Stomach (tissue), 9 donors: ENCODE measurements around the gene XRCC6. TPM values are rescaled to one million over a fixed set of nuclear protein-coding genes. Genes with fewer than 3 reads are reported as not detected.
"Not testable (repeated sequence)": the region's sequence is repeated elsewhere in the genome, so short reads cannot be mapped to it uniquely, and the experiment has no call there.

Experiments
- DNase-seq, 2 donors: peaks; one replicate each; pipeline versions ENCODE4 v3.0.0 to v3.0.0-alpha.2; 2013 to 2019
- H3K27ac ChIP-seq, 5 donors: fragments of 200-600 bp in 4 of 5; sonication (generic) in 4 of 5; one replicate each; pipeline ENCODE4 v1.5.1; 2013 to 2019; ENCODE audit warnings: mild to moderate bottlenecking in 1 of 5, moderate library complexity in 1 of 5
- H3K27me3 ChIP-seq, 3 donors: fragments of 200-600 bp; sonication (generic); one replicate each; pipeline ENCODE4 v1.5.1; 2017 to 2019; ENCODE audit warnings: mixed run types in 1 of 3
- H3K36me3 ChIP-seq, 4 donors: fragments of 200-600 bp; sonication (generic); 1 replicate in 3 of 4; 2 replicates in 1 of 4; pipeline ENCODE4 v1.5.1; 2016 to 2019
- H3K4me1 ChIP-seq, 4 donors: fragments of 200-600 bp; sonication (generic); one replicate each; pipeline ENCODE4 v1.5.1; 2016 to 2019
- H3K4me3 ChIP-seq, 4 donors: fragments of 200-600 bp; sonication (generic) in 3 of 4; one replicate each; pipeline ENCODE4 v1.5.1; 2016 to 2019; ENCODE audit warnings: mild to moderate bottlenecking in 1 of 4
- H3K9me3 ChIP-seq, 4 donors: fragments of 200-600 bp; sonication (generic); one replicate each; pipeline ENCODE4 v1.5.1; 2016 to 2019
- EP300 ChIP-seq: sonication (generic); formaldehyde crosslinking; IDR thresholded peaks from one replicate; pipeline ENCODE4 v1.6.1; 2017; ENCODE audit warnings: antibody characterized with exemption
- POLR2A ChIP-seq, 4 donors: fragments of 450-650 bp; IDR thresholded peaks; one replicate each; pipeline ENCODE4 v1.6.1; 2016; ENCODE audit warnings: antibody characterized with exemption in 4 of 4, control low read depth in 2 of 4, mild to moderate bottlenecking in 1 of 4, moderate library complexity in 1 of 4
- POLR2AphosphoS5 ChIP-seq, 3 donors: sonication (generic); formaldehyde crosslinking; IDR thresholded peaks; one replicate each; pipeline ENCODE4 v1.6.1; 2016; ENCODE audit warnings: antibody characterized with exemption in 3 of 3
- WGBS, 5 donors: extraction: QIAGEN DNeasy Blood & Tissue Kit in 3 of 5; methylation state at CpG; one replicate each; pipeline versions ENCODE4 v1.1.5 to v1.1.7; 2013 to 2018; 5-methylcytosine and 5-hydroxymethylcytosine counted together
- intact Hi-C: fragments of 100-400 bp; cut with DNase I; formaldehyde crosslinking; loops from one replicate; pipeline ENCODE4 v1.15.1; 2023; ENCODE audit warnings: low total_unique reads
- polyA plus RNA-seq, 3 donors: library from polyadenylated mRNA; stranded (reverse); fragments of 200-250 nt; gene quantifications; one replicate each; pipeline ENCODE4 v1.2.3, GENCODE V29; 2013
- total RNA-seq, 5 donors: library from RNA; depleted of rRNA; stranded (reverse); fragments of >200 nt; gene quantifications; one replicate each; pipeline versions ENCODE4 v1.1.0 to v1.2.3, GENCODE V29; 2014 to 2016
- TF ChIP-seq, protein P1 (sequence below), 7 experiments: fragments of 450-650 bp in 4 of 7; fragments of 200-600 bp in 3 of 7; sonication (generic) in 3 of 7; IDR thresholded peaks; one replicate each; pipeline ENCODE4 v1.5.1; 2016 to 2019; ENCODE audit warnings: antibody characterized with exemption in 7 of 7, control low read depth in 2 of 7, mild to moderate bottlenecking in 1 of 7
- donor health status: healthy with polysubstance abuse.
- donor health status: Bipolar disorder and iron deficiency.
- donor health status: healthy.

The XRCC6 gene
- total and polyA plus RNA-seq, 8 donors, result 40.3 to 315 (median 133) TPM

DNA sequence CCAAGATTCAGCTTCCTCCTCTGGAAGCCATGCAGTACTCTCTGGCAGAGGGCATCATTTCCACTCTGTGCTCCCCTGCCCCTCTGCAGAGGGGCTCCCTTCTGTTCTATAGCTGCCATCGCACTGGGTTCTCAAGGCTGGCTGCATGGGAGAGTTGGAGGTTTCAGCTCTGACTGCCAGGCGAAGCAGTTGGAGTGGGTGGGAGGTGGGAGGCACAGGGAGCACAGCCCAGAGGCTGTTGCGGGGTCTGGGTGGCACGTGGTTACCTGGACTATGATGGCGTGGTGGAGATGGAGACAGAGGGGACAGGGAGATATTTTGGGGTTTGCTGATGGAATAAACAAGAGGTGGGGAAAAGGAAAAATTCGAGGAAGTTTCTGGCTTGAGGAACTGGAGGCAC, 36.2 kb upstream of the XRCC6 start:
- H3K27ac ChIP-seq, result peak overlapping the region in 3 of 5 donors; percentile 1 to 55 (median 49)
- no peak for TF ChIP-seq POLR2AphosphoS5 (IDR thresholded peaks at IDR 0.05)
- TF ChIP-seq, protein P1, sequence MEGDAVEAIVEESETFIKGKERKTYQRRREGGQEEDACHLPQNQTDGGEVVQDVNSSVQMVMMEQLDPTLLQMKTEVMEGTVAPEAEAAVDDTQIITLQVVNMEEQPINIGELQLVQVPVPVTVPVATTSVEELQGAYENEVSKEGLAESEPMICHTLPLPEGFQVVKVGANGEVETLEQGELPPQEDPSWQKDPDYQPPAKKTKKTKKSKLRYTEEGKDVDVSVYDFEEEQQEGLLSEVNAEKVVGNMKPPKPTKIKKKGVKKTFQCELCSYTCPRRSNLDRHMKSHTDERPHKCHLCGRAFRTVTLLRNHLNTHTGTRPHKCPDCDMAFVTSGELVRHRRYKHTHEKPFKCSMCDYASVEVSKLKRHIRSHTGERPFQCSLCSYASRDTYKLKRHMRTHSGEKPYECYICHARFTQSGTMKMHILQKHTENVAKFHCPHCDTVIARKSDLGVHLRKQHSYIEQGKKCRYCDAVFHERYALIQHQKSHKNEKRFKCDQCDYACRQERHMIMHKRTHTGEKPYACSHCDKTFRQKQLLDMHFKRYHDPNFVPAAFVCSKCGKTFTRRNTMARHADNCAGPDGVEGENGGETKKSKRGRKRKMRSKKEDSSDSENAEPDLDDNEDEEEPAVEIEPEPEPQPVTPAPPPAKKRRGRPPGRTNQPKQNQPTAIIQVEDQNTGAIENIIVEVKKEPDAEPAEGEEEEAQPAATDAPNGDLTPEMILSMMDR (IDR thresholded peaks at IDR 0.05), result no peak
- TF ChIP-seq EP300, result no peak
- no peak for TF ChIP-seq POLR2A (IDR thresholded peaks at IDR 0.05)
- 67 to 88% (median 75%) methylated on average over 6 of the region's 6 CpGs for WGBS, 5 donors
- H3K27me3 ChIP-seq, result no peaks in the 10 kb centered on the region
- H3K36me3 ChIP-seq, result peaks cover 32 to 60% (median 56%) of the 10 kb centered on the region in 4 donors
- H3K4me1 ChIP-seq, result peaks cover 19 to 57% (median 42%) of the 10 kb centered on the region in 4 donors
- DNase-seq, result no peak
- intact Hi-C loops, result no loop called here
- peak overlapping the region in 1 of 4 donors; percentile 9 for H3K4me3 ChIP-seq
- no peaks in the 10 kb centered on the region for H3K9me3 ChIP-seq

DNA sequence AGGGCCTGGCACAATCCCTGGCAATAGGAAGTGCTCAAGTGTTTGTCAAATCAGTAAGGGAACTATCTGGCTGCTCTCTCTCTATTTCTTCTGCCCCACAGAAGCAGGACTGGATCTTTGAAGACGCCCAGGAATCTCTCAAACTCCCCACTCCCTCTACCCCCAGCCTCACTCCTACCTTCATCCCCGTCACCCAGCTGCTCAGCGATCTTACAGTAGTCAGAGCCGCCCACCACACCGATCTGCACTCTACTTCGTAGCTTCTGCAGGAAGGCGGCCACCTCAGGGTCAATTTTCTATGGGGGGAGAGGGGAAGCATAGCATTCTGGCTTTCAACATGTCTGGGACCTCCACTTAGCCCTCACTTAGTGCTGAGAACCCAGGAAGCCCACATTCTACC, 35.2 kb upstream of the XRCC6 start:
- no peak overlapping the region for H3K4me3 ChIP-seq
- TF ChIP-seq POLR2AphosphoS5 (IDR thresholded peaks at IDR 0.05) (no peak), POLR2A (IDR thresholded peaks at IDR 0.05) (no peak), EP300 (no peak)
- TF ChIP-seq, protein P1 (IDR thresholded peaks at IDR 0.05), result no peak
- no peaks in the 10 kb centered on the region for H3K9me3 ChIP-seq
- H3K4me1 ChIP-seq, result peaks cover 19 to 62% (median 49%) of the 10 kb centered on the region in 4 donors
- H3K27me3 ChIP-seq, result no peaks in the 10 kb centered on the region
- DNase-seq, result no peak
- intact Hi-C loops, result no loop called here
- WGBS, 5 donors, result 92 to 99% (median 96%) methylated on average over 7 of the region's 7 CpGs
- peaks cover 25 to 50% (median 46%) of the 10 kb centered on the region in 4 donors for H3K36me3 ChIP-seq
- peak overlapping the region in 1 of 5 donors; percentile 92 for H3K27ac ChIP-seq

DNA sequence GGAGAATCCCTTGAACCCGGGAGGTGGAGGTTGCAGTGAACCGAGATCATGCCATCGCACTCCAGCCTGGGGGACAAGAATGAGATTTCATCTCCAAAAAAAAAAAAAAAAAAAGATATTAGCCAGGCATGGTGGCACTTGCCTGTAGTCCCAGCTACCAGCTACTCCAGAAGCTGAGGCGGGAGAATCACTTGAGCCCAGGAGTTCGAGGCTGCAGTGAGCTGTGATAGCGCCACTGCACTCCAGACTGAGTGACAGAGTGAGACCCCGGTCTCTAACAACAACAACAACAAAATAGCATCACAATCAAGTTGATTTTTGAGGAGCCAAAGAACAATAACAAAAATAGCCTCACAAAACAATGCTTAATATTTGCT, 33.8 kb upstream of the XRCC6 start:
- Histone ChIP-seq H3K27ac (peak overlapping the region; percentile 73 to 93 (median 91)), H3K4me1 (peaks cover 19 to 62% (median 49%) of the 10 kb centered on the region in 4 donors), H3K9me3 (no peaks in the 10 kb centered on the region), H3K36me3 (peaks cover 16 to 36% (median 32%) of the 10 kb centered on the region in 4 donors), H3K4me3 (peak overlapping the region in 1 of 4 donors; percentile 19), H3K27me3 (no peaks in the 10 kb centered on the region)
- 32 to 71% (median 43%) methylated on average over 7 of the region's 7 CpGs for WGBS, 5 donors
- TF ChIP-seq POLR2AphosphoS5 (IDR thresholded peaks at IDR 0.05) (no peak), EP300 (no peak), POLR2A (IDR thresholded peaks at IDR 0.05) (no peak)
- TF ChIP-seq, protein P1 (IDR thresholded peaks at IDR 0.05), result no peak
- intact Hi-C loops, result no loop called here
- no peak for DNase-seq

DNA sequence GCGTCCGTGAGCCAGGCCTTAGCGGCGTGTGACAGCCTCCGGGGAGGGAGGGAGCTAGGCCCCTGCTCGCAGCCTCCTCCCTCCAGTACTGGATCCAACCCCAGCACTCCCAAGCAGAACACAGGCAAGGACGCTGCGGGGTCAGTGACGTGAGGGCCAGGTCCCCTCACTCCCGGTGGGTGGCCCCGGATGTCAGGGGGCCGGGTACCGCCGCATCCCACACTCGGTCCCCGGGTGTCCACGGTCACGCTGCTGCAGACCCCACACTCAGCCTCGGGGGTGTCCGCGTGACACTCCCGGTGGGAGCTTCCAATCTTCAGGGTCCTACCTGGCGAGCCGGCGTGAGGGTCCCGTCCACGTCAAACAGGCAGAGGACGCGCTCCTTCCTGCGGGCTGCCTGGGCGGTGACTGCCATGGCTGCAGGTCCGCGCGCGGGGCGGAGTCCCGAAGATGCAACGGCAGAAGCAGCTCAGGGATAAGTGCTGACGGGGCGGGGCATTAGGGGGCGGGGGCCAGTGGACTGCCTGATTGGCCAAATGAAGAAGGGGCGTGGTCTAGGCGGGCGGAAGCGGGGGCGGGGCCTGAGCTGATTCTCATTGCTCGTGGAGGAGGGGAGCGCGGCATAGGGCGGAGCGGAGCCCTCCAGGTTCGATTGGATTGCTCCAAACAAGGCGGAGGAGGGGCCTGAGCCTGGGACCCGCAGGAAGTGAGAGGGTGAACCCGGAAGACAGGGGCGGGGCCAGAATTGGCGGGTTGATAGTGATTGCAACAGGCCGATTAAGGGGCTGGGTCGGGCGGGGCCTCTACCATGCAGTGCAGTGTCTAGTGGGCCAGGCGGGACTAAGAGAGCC, 31.5 kb upstream of the XRCC6 start, which contains the start of gene PMM1:
TSS of gene PMM1 (minus strand) at position 450 of the 851 bp plus-strand sequence. CDS start at position 415, 35 bp downstream.
- no peak for TF ChIP-seq EP300
- peak; percentile 79 to 98 (median 95) for TF ChIP-seq POLR2AphosphoS5 (IDR thresholded peaks at IDR 0.05)
- TF ChIP-seq, protein P1 (IDR thresholded peaks at IDR 0.05), result no peak
- peak in 2 of 4 donors; percentile 60 to 88 for TF ChIP-seq POLR2A (IDR thresholded peaks at IDR 0.05)
- no peaks in the 10 kb centered on the region for H3K27me3 ChIP-seq
- intact Hi-C loops, result loop anchor here (10.0 kb wide), 1 partner anchor 45 kb away; the partner anchor contains the start of gene POLR3H
- H3K27ac ChIP-seq, result peak within 1 kb of the TSS; percentile 83 to 93 (median 91)
- H3K9me3 ChIP-seq, result no peaks in the 10 kb centered on the region
- H3K4me3 ChIP-seq, result peak within 1 kb of the TSS; percentile 75 to 91 (median 84)
- peaks cover 0 to 13% (median 10%) of the 10 kb centered on the region in 4 donors for H3K36me3 ChIP-seq
- WGBS, 5 donors, result 0 to 1% (median 1%) methylated on average over 36 to 61 of the region's 61 CpGs
- peak; percentile 100 for DNase-seq
- H3K4me1 ChIP-seq, result peaks cover 15 to 55% (median 42%) of the 10 kb centered on the region in 4 donors

DNA sequence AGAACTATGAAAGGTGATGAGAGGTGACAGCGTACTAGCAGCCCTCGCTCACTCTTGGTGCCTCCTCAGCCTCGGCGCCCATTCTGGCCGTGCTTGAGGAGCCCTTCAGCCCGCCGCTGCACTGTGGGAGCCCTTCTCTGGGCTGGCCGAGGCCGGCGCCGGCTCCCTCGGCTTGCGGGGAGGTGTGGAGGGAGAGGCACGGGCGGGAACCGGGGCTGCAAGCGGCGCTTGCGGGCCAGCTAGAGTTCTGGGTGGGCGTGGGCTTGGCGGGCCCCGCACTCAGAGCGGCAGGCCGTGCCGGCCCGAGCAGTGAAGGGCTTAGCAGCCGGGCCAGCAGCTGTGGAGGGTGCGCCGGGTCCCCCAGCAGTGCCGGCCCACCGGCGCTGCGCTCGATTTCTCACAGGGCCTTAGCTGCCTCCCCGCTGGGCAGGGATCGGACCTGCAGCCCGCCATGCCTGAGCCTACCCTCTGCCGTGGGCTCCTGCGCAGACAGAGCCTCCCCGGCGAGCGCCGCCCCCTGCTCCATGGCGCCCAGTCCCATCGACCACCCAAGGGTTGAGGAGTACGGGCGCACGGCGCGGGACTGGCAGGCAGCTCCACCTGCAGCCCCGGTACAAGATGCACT, 27.6 kb upstream of the XRCC6 start:
- peak in 1 of 2 donors; percentile 4 for DNase-seq
- intact Hi-C loops, result loop anchor here (10.0 kb wide), 1 partner anchor 49 kb away; the partner anchor contains the start of gene POLR3H
- H3K9me3 ChIP-seq, H3K27ac ChIP-seq, H3K36me3 ChIP-seq, H3K4me3 ChIP-seq, H3K27me3 ChIP-seq: not testable (repeated sequence)
- H3K4me1 ChIP-seq, result peaks cover 7 to 25% (median 20%) of the 10 kb centered on the region in 4 donors
- WGBS, 5 donors, result 93 to 97% (median 97%) methylated on average over 37 to 51 of the region's 51 CpGs
